ENCODE results near the gene SLC22A4. TPM values are rescaled to one million over a fixed set of nuclear protein-coding genes. Genes with fewer than 3 reads are reported as not detected.

The SLC22A4 gene
- total and polyA plus RNA-seq, 9 donors, result 0.72 to 7.7 (median 2.3) TPM

DNA sequence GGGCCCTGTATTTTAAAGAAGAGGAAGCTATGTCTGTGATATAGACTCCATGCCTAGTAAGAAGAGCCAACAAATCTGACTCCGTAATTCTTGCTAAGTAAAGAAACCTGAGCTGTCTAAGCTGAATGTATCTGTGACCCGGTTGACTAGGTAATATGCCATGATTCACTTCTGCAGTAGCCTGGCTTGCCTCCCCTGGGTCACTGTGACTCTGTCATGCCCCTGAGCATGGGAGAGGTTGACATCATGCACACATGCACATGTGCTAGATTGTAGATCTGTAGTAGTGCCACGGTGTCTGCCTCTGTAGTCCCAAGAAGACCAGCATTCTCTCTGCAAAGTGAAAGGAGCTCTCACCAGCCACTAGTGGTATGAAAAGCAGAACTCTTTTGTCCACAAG is 84.4 kb downstream of the SLC22A4 start:
- TF ChIP-seq POLR2A (IDR thresholded peaks at IDR 0.05), result no peak
- no peak for TF ChIP-seq EP300 (IDR thresholded peaks at IDR 0.05)
- TF ChIP-seq, protein P1, sequence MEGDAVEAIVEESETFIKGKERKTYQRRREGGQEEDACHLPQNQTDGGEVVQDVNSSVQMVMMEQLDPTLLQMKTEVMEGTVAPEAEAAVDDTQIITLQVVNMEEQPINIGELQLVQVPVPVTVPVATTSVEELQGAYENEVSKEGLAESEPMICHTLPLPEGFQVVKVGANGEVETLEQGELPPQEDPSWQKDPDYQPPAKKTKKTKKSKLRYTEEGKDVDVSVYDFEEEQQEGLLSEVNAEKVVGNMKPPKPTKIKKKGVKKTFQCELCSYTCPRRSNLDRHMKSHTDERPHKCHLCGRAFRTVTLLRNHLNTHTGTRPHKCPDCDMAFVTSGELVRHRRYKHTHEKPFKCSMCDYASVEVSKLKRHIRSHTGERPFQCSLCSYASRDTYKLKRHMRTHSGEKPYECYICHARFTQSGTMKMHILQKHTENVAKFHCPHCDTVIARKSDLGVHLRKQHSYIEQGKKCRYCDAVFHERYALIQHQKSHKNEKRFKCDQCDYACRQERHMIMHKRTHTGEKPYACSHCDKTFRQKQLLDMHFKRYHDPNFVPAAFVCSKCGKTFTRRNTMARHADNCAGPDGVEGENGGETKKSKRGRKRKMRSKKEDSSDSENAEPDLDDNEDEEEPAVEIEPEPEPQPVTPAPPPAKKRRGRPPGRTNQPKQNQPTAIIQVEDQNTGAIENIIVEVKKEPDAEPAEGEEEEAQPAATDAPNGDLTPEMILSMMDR (IDR thresholded peaks at IDR 0.05), result no peak
- intact Hi-C loops (cut with DNase I), result loop anchor here in 2 of 4 donors (10.0 kb wide), 1 partner anchor 84 kb away; the partner anchor contains the start of gene SLC22A4 (in 2 of the 2)
- WGBS, 3 donors, result 83 to 97% (median 88%) methylated on average over 3 of the region's 3 CpGs
- no peaks in the 10 kb centered on the region for H3K9me3 ChIP-seq
- no peaks in the 10 kb centered on the region for H3K4me1 ChIP-seq (ENCODE audit: insufficient read depth)
- H3K36me3 ChIP-seq, result no peaks in the 10 kb centered on the region
- no peaks in the 10 kb centered on the region for H3K27me3 ChIP-seq
- H3K4me3 ChIP-seq, result no peak overlapping the region
- no peak for DNase-seq
- H3K27ac ChIP-seq, result no peak overlapping the region

DNA sequence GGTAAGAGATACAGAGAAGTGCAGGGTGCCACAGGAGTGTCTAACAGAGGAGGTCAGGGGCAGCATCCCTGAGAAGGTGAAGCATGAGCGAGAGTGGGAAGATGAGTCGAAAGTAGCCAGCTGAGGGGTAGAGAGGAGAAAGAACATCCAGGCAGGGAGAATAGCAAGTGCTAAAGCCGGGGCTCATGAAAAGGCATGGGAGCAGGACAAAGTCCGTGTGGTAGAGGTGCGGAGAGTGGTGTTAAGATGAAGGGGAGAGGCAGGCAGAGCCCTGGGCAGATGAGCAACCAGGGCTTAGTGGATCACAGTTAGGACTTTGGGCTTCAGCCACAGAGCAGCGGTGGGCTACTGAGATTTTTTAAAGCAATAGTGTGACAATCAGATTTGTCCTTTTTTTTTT is 85.9 kb downstream of the SLC22A4 start:
- H3K4me1 ChIP-seq (ENCODE audit: insufficient read depth), result no peaks in the 10 kb centered on the region
- TF ChIP-seq EP300 (IDR thresholded peaks at IDR 0.05), result no peak
- no peak for TF ChIP-seq POLR2A (IDR thresholded peaks at IDR 0.05)
- TF ChIP-seq, protein P1 (IDR thresholded peaks at IDR 0.05), result no peak
- H3K9me3 ChIP-seq, result no peaks in the 10 kb centered on the region
- 92 to 94% (median 94%) methylated on average over 6 of the region's 6 CpGs for WGBS, 3 donors
- H3K27me3 ChIP-seq, result no peaks in the 10 kb centered on the region
- H3K36me3 ChIP-seq, result no peaks in the 10 kb centered on the region
- no peak overlapping the region for H3K4me3 ChIP-seq
- H3K27ac ChIP-seq, result no peak overlapping the region
- DNase-seq, result no peak
- intact Hi-C loops (cut with DNase I), result loop anchor here in 2 of 4 donors (10.0 kb wide), 2 partner anchors 335 to 445 kb away; no protein-coding TSS in a partner anchor

DNA sequence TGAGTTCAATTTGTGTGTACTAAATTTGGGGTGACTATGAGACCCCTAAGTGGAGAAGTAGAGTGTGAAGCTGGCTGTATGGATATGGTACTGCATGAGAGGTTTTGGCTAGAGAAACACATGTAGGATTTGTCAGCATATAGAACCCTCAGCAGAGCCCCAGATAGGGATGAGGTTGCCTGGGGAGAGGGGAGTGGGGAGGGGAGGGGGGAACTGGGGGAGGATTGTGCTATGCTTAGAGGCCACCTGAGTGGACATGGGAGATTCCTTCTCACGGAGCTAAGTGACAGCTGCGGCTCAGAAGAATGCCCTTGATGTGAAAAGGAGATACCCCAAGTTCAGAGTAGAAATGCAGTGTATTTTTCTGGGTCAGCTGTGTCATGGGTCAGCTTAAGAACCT is 86.5 kb downstream of the SLC22A4 start:
- no peaks in the 10 kb centered on the region for H3K27me3 ChIP-seq
- no peaks in the 10 kb centered on the region for H3K9me3 ChIP-seq
- WGBS, 3 donors, result 84 to 94% (median 88%) methylated on average over 2 of the region's 2 CpGs
- H3K4me3 ChIP-seq, result no peak overlapping the region
- H3K27ac ChIP-seq, result no peak overlapping the region
- no peaks in the 10 kb centered on the region for H3K36me3 ChIP-seq
- intact Hi-C loops (cut with DNase I), result loop anchor here in 2 of 4 donors (10.0 kb wide), 2 partner anchors 334 to 444 kb away; no protein-coding TSS in a partner anchor
- TF ChIP-seq POLR2A (IDR thresholded peaks at IDR 0.05) (no peak), EP300 (IDR thresholded peaks at IDR 0.05) (no peak)
- TF ChIP-seq, protein P1 (IDR thresholded peaks at IDR 0.05), result no peak
- no peak for DNase-seq
- H3K4me1 ChIP-seq (ENCODE audit: insufficient read depth), result peaks cover 3% of the 10 kb centered on the region

DNA sequence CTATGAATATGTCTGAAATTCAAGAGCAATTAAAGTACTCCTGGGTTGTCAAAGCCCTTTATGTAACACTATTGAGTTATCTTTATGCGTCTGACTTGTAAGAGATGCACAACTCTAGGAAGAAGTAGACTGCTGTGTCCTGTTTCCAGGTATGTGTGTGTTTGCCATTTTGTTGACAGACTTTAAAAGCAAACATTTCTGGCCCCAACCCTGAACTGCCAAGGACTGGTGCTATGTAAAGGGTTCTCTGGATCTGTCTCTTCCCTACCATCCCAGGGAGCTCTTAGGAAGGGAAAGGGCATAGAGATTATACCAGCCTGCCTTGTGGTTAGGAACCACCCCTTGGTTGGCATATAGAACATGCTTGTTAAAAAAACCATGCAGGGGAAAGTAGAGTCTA is 87.4 kb downstream of the SLC22A4 start:
- Histone ChIP-seq H3K9me3 (no peaks in the 10 kb centered on the region), H3K36me3 (no peaks in the 10 kb centered on the region), H3K27ac (no peak overlapping the region), H3K4me3 (no peak overlapping the region), H3K4me1 (ENCODE audit: insufficient read depth) (peaks cover 6% of the 10 kb centered on the region), H3K27me3 (no peaks in the 10 kb centered on the region)
- 93 to 100% (median 94%) methylated on average over 1 of the region's 1 CpG for WGBS, 3 donors
- no peak for DNase-seq
- intact Hi-C loops (cut with DNase I), result loop anchor here in 2 of 4 donors (10.0 kb wide), 2 partner anchors 333 to 443 kb away; no protein-coding TSS in a partner anchor
- no peak for TF ChIP-seq POLR2A (IDR thresholded peaks at IDR 0.05)

DNA sequence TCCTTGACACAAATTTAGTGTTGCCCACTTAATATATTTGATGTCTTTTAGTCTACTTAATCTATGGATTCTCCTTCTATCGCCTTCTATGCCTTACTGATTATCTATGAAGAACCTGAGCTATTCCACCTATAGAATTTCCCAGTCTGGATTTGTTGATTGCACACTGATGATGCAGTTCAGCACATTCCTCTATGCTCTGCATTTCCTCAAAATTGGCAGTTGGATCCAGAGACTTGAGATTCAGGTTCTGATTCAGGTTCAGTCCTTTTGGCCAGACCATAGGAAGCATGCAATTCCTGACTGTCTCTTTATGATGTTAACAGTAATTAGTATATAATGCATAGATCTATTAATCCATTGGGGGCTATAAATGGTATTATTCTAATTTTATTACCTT is 89.1 kb downstream of the SLC22A4 start:
- Histone ChIP-seq H3K4me3 (no peak overlapping the region), H3K9me3 (no peaks in the 10 kb centered on the region), H3K4me1 (ENCODE audit: insufficient read depth) (peaks cover 13% of the 10 kb centered on the region), H3K27me3 (no peaks in the 10 kb centered on the region), H3K27ac (no peak overlapping the region), H3K36me3 (no peaks in the 10 kb centered on the region)
- no peak for DNase-seq
- intact Hi-C loops (cut with DNase I), result loop anchor here in 2 of 4 donors (10.0 kb wide), 2 partner anchors 332 to 442 kb away; no protein-coding TSS in a partner anchor
- TF ChIP-seq EP300 (IDR thresholded peaks at IDR 0.05) (no peak), POLR2A (IDR thresholded peaks at IDR 0.05) (no peak)
- TF ChIP-seq, protein P1 (IDR thresholded peaks at IDR 0.05), result no peak
- 51 to 97% (median 95%) methylated on average over 1 of the region's 1 CpG for WGBS, 3 donors

Data from ovary (tissue), 9 donors.